HL-60 (cell line): ENCODE results near the gene COL18A1.

ENCODE experiments used
- DNase-seq, 2 experiments: peaks; one replicate each; pipeline ENCODE4 v3.0.0-alpha.2; 2010 to 2020; ENCODE audit warnings: low read depth in 1 of 2, low spot score in 1 of 2
- H3K27ac ChIP-seq: fragments of 250-450 bp; sonication (Bioruptor Pico); replicated peaks from 2 replicates; pipeline ENCODE4 v1.5.1; 2020; ENCODE audit warnings: mild to moderate bottlenecking, moderate library complexity
- H3K27me3 ChIP-seq: fragments of 250-450 bp; sonication (Bioruptor Pico); 2 replicates; pipeline ENCODE4 v1.5.1; 2021; ENCODE audit warnings: mild to moderate bottlenecking, moderate library complexity; ENCODE audit not compliant: insufficient read depth, poor library complexity, severe bottlenecking
- H3K4me3 ChIP-seq: replicated peaks from 2 replicates; pipeline ENCODE4 v1.5.1; 2011; ENCODE audit warnings: mild to moderate bottlenecking, control low read depth, low read length; ENCODE audit not compliant: insufficient read depth
- GABPA ChIP-seq: IDR thresholded peaks from 2 replicates; pipeline ENCODE4 v1.6.1; 2012; ENCODE audit warnings: low read depth
- POLR2AphosphoS5 ChIP-seq: IDR thresholded peaks from 2 replicates; pipeline ENCODE4 v1.6.1; 2012; ENCODE audit warnings: low read depth
- SPI1 ChIP-seq: IDR thresholded peaks from 2 replicates; pipeline ENCODE4 v1.6.1; 2012; ENCODE audit warnings: low read depth, mild to moderate bottlenecking, borderline replicate concordance
- TF ChIP-seq, protein P1 (sequence below): IDR thresholded peaks from one replicate; pipeline ENCODE4 v1.5.1; 2011; ENCODE audit warnings: low read length, control low read depth, inconsistent platforms; ENCODE audit not compliant: insufficient read depth
- TF ChIP-seq, protein P2 (sequence below): IDR thresholded peaks from 2 replicates; pipeline ENCODE4 v1.6.1; 2012; ENCODE audit warnings: low read depth; ENCODE audit not compliant: insufficient replicate concordance

The COL18A1 gene

DNA sequence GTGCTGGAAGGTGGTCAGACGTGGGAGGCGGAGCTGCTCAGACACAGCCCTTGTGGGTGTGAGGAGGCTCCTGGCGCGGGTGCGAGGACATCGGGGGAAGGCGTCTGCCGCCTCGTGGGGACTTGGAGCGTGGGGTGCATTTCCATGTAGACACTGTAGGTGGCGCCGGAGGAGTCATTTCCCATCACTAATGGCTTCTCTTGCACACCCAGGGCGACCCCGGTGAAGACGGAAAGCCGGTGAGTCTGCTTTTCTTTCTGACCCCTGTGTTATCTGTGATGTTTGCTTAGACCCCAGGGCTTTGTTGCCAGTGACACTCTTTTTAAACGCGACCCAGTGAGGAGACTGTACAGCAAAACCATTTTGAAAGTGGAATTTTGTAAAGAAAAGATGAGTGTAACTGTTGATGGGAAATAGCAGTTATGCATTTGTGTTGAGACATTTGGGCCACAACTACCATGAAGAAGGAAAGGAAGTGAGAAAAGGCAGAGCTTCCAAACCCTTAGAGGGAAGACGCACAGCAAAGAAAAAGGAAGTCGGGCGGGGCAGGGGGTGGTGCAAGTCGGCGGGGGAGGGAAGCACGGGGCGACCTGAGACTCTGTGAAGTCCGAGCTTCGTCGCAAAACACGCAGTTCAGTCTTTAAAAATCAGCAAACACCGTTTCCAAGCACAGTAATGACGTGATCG lies 73.3 kb downstream of the COL18A1 start:
- DNase-seq = peak; percentile 85 to 94
- Histone ChIP-seq H3K27me3 (no peaks in the 10 kb centered on the region), H3K27ac (peak overlapping the region; percentile 92), H3K4me3 (no peak overlapping the region)
- TF ChIP-seq SPI1 = peak; percentile 89
- TF ChIP-seq, protein P1, sequence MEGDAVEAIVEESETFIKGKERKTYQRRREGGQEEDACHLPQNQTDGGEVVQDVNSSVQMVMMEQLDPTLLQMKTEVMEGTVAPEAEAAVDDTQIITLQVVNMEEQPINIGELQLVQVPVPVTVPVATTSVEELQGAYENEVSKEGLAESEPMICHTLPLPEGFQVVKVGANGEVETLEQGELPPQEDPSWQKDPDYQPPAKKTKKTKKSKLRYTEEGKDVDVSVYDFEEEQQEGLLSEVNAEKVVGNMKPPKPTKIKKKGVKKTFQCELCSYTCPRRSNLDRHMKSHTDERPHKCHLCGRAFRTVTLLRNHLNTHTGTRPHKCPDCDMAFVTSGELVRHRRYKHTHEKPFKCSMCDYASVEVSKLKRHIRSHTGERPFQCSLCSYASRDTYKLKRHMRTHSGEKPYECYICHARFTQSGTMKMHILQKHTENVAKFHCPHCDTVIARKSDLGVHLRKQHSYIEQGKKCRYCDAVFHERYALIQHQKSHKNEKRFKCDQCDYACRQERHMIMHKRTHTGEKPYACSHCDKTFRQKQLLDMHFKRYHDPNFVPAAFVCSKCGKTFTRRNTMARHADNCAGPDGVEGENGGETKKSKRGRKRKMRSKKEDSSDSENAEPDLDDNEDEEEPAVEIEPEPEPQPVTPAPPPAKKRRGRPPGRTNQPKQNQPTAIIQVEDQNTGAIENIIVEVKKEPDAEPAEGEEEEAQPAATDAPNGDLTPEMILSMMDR = peak; percentile 60
- TF ChIP-seq, protein P2, sequence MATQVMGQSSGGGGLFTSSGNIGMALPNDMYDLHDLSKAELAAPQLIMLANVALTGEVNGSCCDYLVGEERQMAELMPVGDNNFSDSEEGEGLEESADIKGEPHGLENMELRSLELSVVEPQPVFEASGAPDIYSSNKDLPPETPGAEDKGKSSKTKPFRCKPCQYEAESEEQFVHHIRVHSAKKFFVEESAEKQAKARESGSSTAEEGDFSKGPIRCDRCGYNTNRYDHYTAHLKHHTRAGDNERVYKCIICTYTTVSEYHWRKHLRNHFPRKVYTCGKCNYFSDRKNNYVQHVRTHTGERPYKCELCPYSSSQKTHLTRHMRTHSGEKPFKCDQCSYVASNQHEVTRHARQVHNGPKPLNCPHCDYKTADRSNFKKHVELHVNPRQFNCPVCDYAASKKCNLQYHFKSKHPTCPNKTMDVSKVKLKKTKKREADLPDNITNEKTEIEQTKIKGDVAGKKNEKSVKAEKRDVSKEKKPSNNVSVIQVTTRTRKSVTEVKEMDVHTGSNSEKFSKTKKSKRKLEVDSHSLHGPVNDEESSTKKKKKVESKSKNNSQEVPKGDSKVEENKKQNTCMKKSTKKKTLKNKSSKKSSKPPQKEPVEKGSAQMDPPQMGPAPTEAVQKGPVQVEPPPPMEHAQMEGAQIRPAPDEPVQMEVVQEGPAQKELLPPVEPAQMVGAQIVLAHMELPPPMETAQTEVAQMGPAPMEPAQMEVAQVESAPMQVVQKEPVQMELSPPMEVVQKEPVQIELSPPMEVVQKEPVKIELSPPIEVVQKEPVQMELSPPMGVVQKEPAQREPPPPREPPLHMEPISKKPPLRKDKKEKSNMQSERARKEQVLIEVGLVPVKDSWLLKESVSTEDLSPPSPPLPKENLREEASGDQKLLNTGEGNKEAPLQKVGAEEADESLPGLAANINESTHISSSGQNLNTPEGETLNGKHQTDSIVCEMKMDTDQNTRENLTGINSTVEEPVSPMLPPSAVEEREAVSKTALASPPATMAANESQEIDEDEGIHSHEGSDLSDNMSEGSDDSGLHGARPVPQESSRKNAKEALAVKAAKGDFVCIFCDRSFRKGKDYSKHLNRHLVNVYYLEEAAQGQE = no peak

DNA sequence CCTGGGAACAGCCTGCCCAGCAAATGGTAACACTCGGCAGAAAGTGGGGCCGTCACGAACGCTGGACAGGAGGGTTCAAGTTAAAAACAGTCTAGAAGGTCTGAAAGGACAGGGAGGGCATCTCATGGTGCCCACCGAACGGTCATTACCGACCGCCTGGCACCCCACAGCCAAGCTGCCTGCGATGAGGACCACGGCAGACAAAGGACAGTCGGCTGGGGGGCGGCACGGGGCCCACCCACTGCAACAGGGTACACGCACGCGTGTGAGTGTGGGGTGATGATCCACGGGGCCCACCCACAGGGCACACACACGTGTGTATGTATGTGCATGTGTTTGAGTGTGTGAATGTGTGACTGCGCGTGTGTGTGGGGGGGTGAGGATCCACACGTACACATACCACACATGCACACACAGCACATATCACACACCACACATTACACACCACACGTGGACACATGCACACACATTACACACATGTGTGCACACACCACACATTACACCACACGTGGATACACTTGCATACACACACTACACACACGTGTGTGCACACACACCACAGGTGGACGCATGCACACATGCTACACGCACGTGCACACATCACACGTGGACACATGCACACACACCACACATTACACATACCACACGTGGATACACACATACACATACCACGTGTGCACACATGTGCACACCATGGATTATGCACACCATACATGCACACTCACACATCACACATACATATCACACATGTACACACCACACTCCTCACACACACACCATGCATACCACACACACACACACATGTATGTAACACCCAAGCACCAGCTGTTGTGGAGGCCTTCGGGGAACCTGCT lies 74.1 kb downstream of the COL18A1 start:
- peak overlapping the region; percentile 92 for H3K27ac ChIP-seq
- no peak overlapping the region for H3K4me3 ChIP-seq
- no peaks in the 10 kb centered on the region for H3K27me3 ChIP-seq
- TF ChIP-seq GABPA (no peak), SPI1 (no peak), POLR2AphosphoS5 (no peak)
- TF ChIP-seq, protein P2 = no peak
- TF ChIP-seq, protein P1 = no peak
- DNase-seq = no peak

DNA sequence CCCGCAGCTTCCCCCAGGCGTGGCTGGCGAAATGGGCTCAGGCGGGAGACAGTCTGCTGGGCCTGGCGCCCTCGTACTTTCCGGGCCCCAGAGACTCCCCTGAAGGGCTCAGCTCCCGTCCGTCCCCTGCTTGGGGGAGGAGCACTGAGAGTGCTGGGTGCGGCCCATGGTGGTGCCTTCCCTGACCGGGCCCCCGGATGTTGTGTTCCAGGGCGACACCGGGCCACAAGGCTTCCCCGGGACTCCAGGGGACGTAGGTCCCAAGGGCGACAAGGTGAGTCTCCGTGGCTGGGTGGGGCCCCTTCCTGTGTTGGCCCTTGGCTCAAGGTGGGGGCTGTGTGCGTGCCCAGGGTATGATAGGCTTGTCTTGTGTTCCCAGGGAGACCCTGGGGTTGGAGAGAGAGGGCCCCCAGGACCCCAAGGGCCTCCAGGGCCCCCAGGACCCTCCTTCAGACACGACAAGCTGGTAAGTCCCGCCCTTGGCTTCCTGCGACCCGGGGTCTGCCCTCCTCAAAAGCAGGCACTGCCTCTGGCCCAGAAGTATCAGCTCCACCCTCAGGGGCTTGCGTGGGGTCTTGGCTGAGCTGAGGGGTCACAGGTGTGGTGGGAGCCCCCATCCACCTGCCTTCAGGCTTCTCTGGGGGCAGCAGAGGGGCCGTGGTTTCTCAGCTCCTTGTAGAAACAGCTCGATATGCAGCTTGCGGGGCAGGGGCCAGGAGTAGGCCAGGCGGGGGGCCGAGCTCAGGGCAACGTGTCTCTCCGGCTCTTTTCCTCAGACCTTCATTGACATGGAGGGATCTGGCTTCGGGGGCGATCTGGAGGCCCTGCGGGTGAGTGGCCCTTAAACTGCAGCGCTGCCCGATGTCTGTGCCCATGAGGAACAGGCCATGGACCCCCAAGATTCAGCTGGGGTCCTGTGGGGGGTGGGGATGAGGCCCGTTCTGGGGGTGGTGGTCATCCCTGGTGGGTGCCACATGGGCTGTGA lies 75.0 kb downstream of the COL18A1 start:
- TF ChIP-seq SPI1 = no peak
- H3K27me3 ChIP-seq = no peaks in the 10 kb centered on the region
- no peak for DNase-seq
- H3K27ac ChIP-seq = no peak overlapping the region
- no peak overlapping the region for H3K4me3 ChIP-seq
